Psoas muscle (tissue), 8 donors: Measurements from ENCODE around the gene TFAP2A. TPM values are rescaled to one million over a fixed set of nuclear protein-coding genes. Genes with fewer than 3 reads are reported as not detected.

Experiments used
- ATAC-seq, 4 donors: fragments of 200-7000 bp; cut with Tn5 transposase; one replicate each; pipeline ENCODE4 v1.9.1; 2020; ENCODE audit warnings: moderate library complexity in 3 of 4, mild to moderate bottlenecking in 2 of 4
- DNase-seq, 2 donors: peaks; one replicate each; pipeline ENCODE4 v3.0.0-alpha.2; 2020
- H3K27ac ChIP-seq: fragments of 200-600 bp; one replicate; pipeline ENCODE4 v1.8.0; 2022
- H3K27me3 ChIP-seq, 3 donors: fragments of 200-600 bp in 1 of 3; one replicate each; pipeline versions ENCODE4 v1.6.1 to v1.8.0; 2013 to 2022; ENCODE audit warnings: low read length in 2 of 3, mild to moderate bottlenecking in 2 of 3, moderate library complexity in 1 of 3; ENCODE audit not compliant: insufficient read depth in 3 of 3
- H3K36me3 ChIP-seq, 2 donors: fragments of 200-600 bp in 1 of 2; one replicate each; pipeline versions ENCODE4 v1.6.1 to v1.8.0; 2013 to 2022; ENCODE audit warnings: low read depth in 1 of 2, mild to moderate bottlenecking in 1 of 2, moderate library complexity in 1 of 2; ENCODE audit not compliant: insufficient read depth in 1 of 2
- H3K4me1 ChIP-seq: fragments of 200-600 bp; one replicate; pipeline ENCODE4 v1.8.0; 2022
- H3K4me3 ChIP-seq: fragments of 200-600 bp; one replicate; pipeline ENCODE4 v1.8.0; 2022; ENCODE audit warnings: mild to moderate bottlenecking
- H3K9me3 ChIP-seq: fragments of 200-600 bp; one replicate; pipeline ENCODE4 v1.8.0; 2022
- CTCF ChIP-seq: fragments of 200-600 bp; IDR thresholded peaks from one replicate; pipeline ENCODE4 v1.8.0; 2022; ENCODE audit warnings: antibody characterized with exemption
- WGBS, 3 donors: extraction: QIAGEN DNeasy Blood & Tissue Kit; methylation state at CpG; one replicate each; pipeline versions ENCODE4 v1.1.6 to v1.1.7; 2013; 5-methylcytosine and 5-hydroxymethylcytosine counted together
- intact Hi-C, 2 donors: fragments of 100-400 bp; cut with DNase I; formaldehyde crosslinking; loops; one replicate each; pipeline versions ENCODE4 v1.11.0 to v1.14.2; 2022
- polyA plus RNA-seq, 3 donors: library from polyadenylated mRNA; stranded (reverse); fragments of 200-250 nt; gene quantifications; one replicate each; pipeline ENCODE4 v1.2.3, GENCODE V29; 2013
- total RNA-seq, 4 donors: library from RNA; stranded (reverse); fragmentation: NEBNext Ultra II Directional in 2 of 4; extraction: Animal tissue kit (Norgen Biotek cat#: 25700) in 2 of 4; gene quantifications; one replicate each; pipeline versions ENCODE4 v1.2.1 to v1.2.4, GENCODE V29; 2021 to 2023
- donor health status: healthy with polysubstance abuse.
- donor health status: DM: no; HTN: no; CAD: no; lungs with moderate emphysema.
- donor health status: Bipolar disorder and iron deficiency.
- donor health status: healthy.
- donor health status: DM: yes; HTN: yes; CAD: no.
- donor health status: DM: no; HTN: no; CAD: no.
- donor health status: DM: no; HTN: no; CAD: no.
- donor health status: DM: yes; HTN: yes; CAD: no.

TFAP2A gene
- total and polyA plus RNA-seq, 7 donors, result under 0.01 to 0.15 TPM; not detected in 5

- H3K27me3 ChIP-seq, result peaks cover 0 to 98% (median 82%) of the 10 kb centered on the region in 3 donors
- TF ChIP-seq CTCF, result no peak
- H3K36me3 ChIP-seq, result no peaks in the 10 kb centered on the region
- H3K4me1 ChIP-seq, result peaks cover 9% of the 10 kb centered on the region
- intact Hi-C loops, result no loop called here
- DNase-seq (no peak), ATAC-seq (no peak)
- H3K4me3 ChIP-seq, result no peak overlapping the region
- no peaks in the 10 kb centered on the region for H3K9me3 ChIP-seq
- H3K27ac ChIP-seq, result no peak overlapping the region
- WGBS, 3 donors, result 60 to 66% (median 65%) methylated on average over 18 of the region's 18 CpGs
These were observed 2.8 kb upstream of the TFAP2A start for GRCh38 chr6:10417681-10418104.

GRCh38 chr6:10416863-10417641 is 2.2 kb upstream of the TFAP2A start:
- H3K27ac ChIP-seq, result no peak overlapping the region
- DNase-seq, result no peak
- H3K4me1 ChIP-seq, result peaks cover 9% of the 10 kb centered on the region
- 25 to 35% (median 33%) methylated on average over 46 to 48 of the region's 48 CpGs for WGBS, 3 donors
- H3K4me3 ChIP-seq, result no peak overlapping the region
- TF ChIP-seq CTCF, result no peak
- no peak for ATAC-seq
- peaks cover 0 to 97% (median 80%) of the 10 kb centered on the region in 3 donors for H3K27me3 ChIP-seq
- no peaks in the 10 kb centered on the region for H3K36me3 ChIP-seq
- H3K9me3 ChIP-seq, result no peaks in the 10 kb centered on the region
- intact Hi-C loops, result no loop called here

- intact Hi-C loops, result no loop called here
- DNase-seq (no peak), ATAC-seq (no peak)
- Histone ChIP-seq H3K4me3 (no peak overlapping the region), H3K36me3 (no peaks in the 10 kb centered on the region), H3K27me3 (peaks cover 0 to 97% (median 77%) of the 10 kb centered on the region in 3 donors), H3K4me1 (peaks cover 12% of the 10 kb centered on the region), H3K9me3 (no peaks in the 10 kb centered on the region), H3K27ac (no peak overlapping the region)
- no peak for TF ChIP-seq CTCF
- 54 to 55% (median 55%) methylated on average over 5 of the region's 5 CpGs for WGBS, 3 donors
These were observed 1.6 kb upstream of the TFAP2A start for GRCh38 chr6:10416516-10416862.

GRCh38 chr6:10415617-10416480 is 975 bp upstream of the TFAP2A start:
- H3K9me3 ChIP-seq, result no peaks in the 10 kb centered on the region
- intact Hi-C loops, result no loop called here
- WGBS, 3 donors, result 22 to 34% (median 28%) methylated on average over 36 of the region's 36 CpGs
- ATAC-seq (no peak), DNase-seq (no peak)
- H3K27ac ChIP-seq, result no peak overlapping the region
- H3K36me3 ChIP-seq, result no peaks in the 10 kb centered on the region
- H3K27me3 ChIP-seq, result peaks cover 0 to 97% (median 78%) of the 10 kb centered on the region in 3 donors
- peaks cover 18% of the 10 kb centered on the region for H3K4me1 ChIP-seq
- H3K4me3 ChIP-seq, result no peak overlapping the region
- no peak for TF ChIP-seq CTCF
